DOHH2 (cell line): ENCODE results near the gene HLCS.

Experiments used
- H3F3A ChIP-seq: fragments of 200-600 bp; sonication (generic), shearing (Covaris generic); 2 replicates; pipeline ENCODE4 v1.6.0; 2016; ENCODE audit warnings: antibody characterized with exemption, mild to moderate bottlenecking; ENCODE audit not compliant: control insufficient read depth, insufficient read depth
- H3K27ac ChIP-seq: fragments of 200-600 bp; sonication (generic); 2 replicates; pipeline ENCODE4 v1.5.1; 2014; ENCODE audit warnings: low read depth, mild to moderate bottlenecking, low read length, moderate library complexity
- H3K27me3 ChIP-seq: fragments of 200-600 bp; sonication (generic); 2 replicates; pipeline ENCODE4 v1.6.1; 2014; ENCODE audit warnings: mild to moderate bottlenecking, low read length, mixed read lengths; ENCODE audit not compliant: control insufficient read depth
- H3K36me3 ChIP-seq: fragments of 200-600 bp; sonication (generic); 2 replicates; pipeline ENCODE4 v1.6.1; 2014; ENCODE audit warnings: mild to moderate bottlenecking, low read length, moderate library complexity, mixed read lengths; ENCODE audit not compliant: control insufficient read depth
- H3K4me1 ChIP-seq: fragments of 200-600 bp; sonication (generic); 2 replicates; pipeline ENCODE4 v1.6.1; 2014; ENCODE audit warnings: mild to moderate bottlenecking, low read length, mixed read lengths; ENCODE audit not compliant: control insufficient read depth
- H3K4me2 ChIP-seq: fragments of 200-600 bp; sonication (generic); 2 replicates; pipeline ENCODE4 v1.6.0; 2014; ENCODE audit warnings: mild to moderate bottlenecking, low read length, moderate library complexity
- H3K4me3 ChIP-seq: fragments of 200-600 bp; sonication (generic); 2 replicates; pipeline ENCODE4 v1.5.1; 2014; ENCODE audit warnings: mild to moderate bottlenecking, low read length, mixed read lengths
- H3K79me2 ChIP-seq: fragments of 200-600 bp; sonication (generic); 2 replicates; pipeline ENCODE4 v1.6.1; 2014; ENCODE audit warnings: mild to moderate bottlenecking, low read length, mixed read lengths; ENCODE audit not compliant: control insufficient read depth
- H3K9me2 ChIP-seq: fragments of 200-600 bp; sonication (generic); replicated peaks from 2 replicates; pipeline ENCODE4 v1.6.1; 2014; ENCODE audit warnings: mild to moderate bottlenecking, low read length, mixed read lengths; ENCODE audit not compliant: control insufficient read depth
- H3K9me3 ChIP-seq: fragments of 200-600 bp; sonication (generic); 2 replicates; pipeline ENCODE4 v1.6.1; 2014; ENCODE audit warnings: antibody characterized with exemption, low read length, mixed read lengths; ENCODE audit not compliant: control insufficient read depth, insufficient read depth
- H4K20me1 ChIP-seq: fragments of 200-600 bp; sonication (generic); 2 replicates; pipeline ENCODE4 v1.6.0; 2014; ENCODE audit warnings: low read depth, mild to moderate bottlenecking, antibody characterized with exemption, low read length, moderate library complexity; ENCODE audit not compliant: control insufficient read depth, insufficient read depth
- CTCF ChIP-seq: fragments of 200-600 bp; sonication (generic); IDR thresholded peaks from one replicate; pipeline ENCODE4 v1.5.1; 2014; ENCODE audit warnings: antibody characterized with exemption, mild to moderate bottlenecking, low read depth, low read length; ENCODE audit not compliant: poor library complexity, severe bottlenecking
- EZH2phosphoT487 ChIP-seq: fragments of 200-600 bp; sonication (generic); IDR thresholded peaks from 2 replicates; pipeline ENCODE4 v1.6.1; 2017; ENCODE audit warnings: borderline replicate concordance, mild to moderate bottlenecking, antibody characterized with exemption, low read length, moderate library complexity, mixed read lengths

The HLCS gene

GRCh38 chr21:36815284-36815683 is 151.2 kb downstream of the HLCS start:
- Histone ChIP-seq H3K4me3 (no peak overlapping the region), H3K27ac (no peak overlapping the region), H3K36me3 (no peaks in the 10 kb centered on the region), H3K79me2 (no peaks in the 10 kb centered on the region), H4K20me1 (no peaks in the 10 kb centered on the region), H3K27me3 (no peaks in the 10 kb centered on the region), H3K4me2 (no peak overlapping the region), H3F3A (no peaks in the 10 kb centered on the region), H3K9me2 (no peaks in the 10 kb centered on the region), H3K4me1 (no peaks in the 10 kb centered on the region), H3K9me3 (no peaks in the 10 kb centered on the region)
- TF ChIP-seq CTCF (no peak), EZH2phosphoT487 (no peak)

- H3K27me3 ChIP-seq: no peaks in the 10 kb centered on the region
- H3K9me2 ChIP-seq: no peaks in the 10 kb centered on the region
- no peak for TF ChIP-seq EZH2phosphoT487
- no peak for TF ChIP-seq CTCF
- H4K20me1 ChIP-seq: no peaks in the 10 kb centered on the region
- H3K27ac ChIP-seq: no peak overlapping the region
- H3F3A ChIP-seq: no peaks in the 10 kb centered on the region
- no peaks in the 10 kb centered on the region for H3K9me3 ChIP-seq
- H3K4me1 ChIP-seq: no peaks in the 10 kb centered on the region
- no peak overlapping the region for H3K4me3 ChIP-seq
- no peaks in the 10 kb centered on the region for H3K79me2 ChIP-seq
- no peak overlapping the region for H3K4me2 ChIP-seq
- no peaks in the 10 kb centered on the region for H3K36me3 ChIP-seq
Measured at GRCh38 chr21:36813052-36813451, 153.4 kb downstream of the HLCS start.

- Histone ChIP-seq H3K36me3 (no peaks in the 10 kb centered on the region), H4K20me1 (no peaks in the 10 kb centered on the region), H3K4me1 (no peaks in the 10 kb centered on the region), H3K27me3 (no peaks in the 10 kb centered on the region), H3K9me2 (no peaks in the 10 kb centered on the region), H3F3A (no peaks in the 10 kb centered on the region), H3K4me3 (no peak overlapping the region), H3K4me2 (no peak overlapping the region), H3K79me2 (no peaks in the 10 kb centered on the region), H3K9me3 (no peaks in the 10 kb centered on the region), H3K27ac (no peak overlapping the region)
- TF ChIP-seq CTCF (no peak), EZH2phosphoT487 (no peak)
Measured at GRCh38 chr21:36811762-36812161, 154.7 kb downstream of the HLCS start.

GRCh38 chr21:36810443-36810842 is 156.0 kb downstream of the HLCS start:
- H3F3A ChIP-seq: no peaks in the 10 kb centered on the region
- H3K9me3 ChIP-seq: no peaks in the 10 kb centered on the region
- TF ChIP-seq CTCF (no peak), EZH2phosphoT487 (no peak)
- no peaks in the 10 kb centered on the region for H3K27me3 ChIP-seq
- no peaks in the 10 kb centered on the region for H3K9me2 ChIP-seq
- H3K4me2 ChIP-seq: no peak overlapping the region
- H3K36me3 ChIP-seq: no peaks in the 10 kb centered on the region
- no peaks in the 10 kb centered on the region for H3K79me2 ChIP-seq
- H4K20me1 ChIP-seq: no peaks in the 10 kb centered on the region
- H3K4me1 ChIP-seq: no peaks in the 10 kb centered on the region
- no peak overlapping the region for H3K27ac ChIP-seq
- no peak overlapping the region for H3K4me3 ChIP-seq
